Astrocyte (in vitro differentiated cells and primary cell): ENCODE data around the gene PDK2.

Source experiments
- EZH2 ChIP-seq: IDR thresholded peaks from 2 replicates; pipeline ENCODE4 v1.6.1; 2012; ENCODE audit warnings: mild to moderate bottlenecking, low read length, inconsistent platforms; ENCODE audit not compliant: insufficient read depth
- TF ChIP-seq, protein P1 (sequence below): IDR thresholded peaks from 2 replicates; pipeline ENCODE4 v1.5.1; 2011; ENCODE audit warnings: low read depth, mild to moderate bottlenecking, inconsistent platforms, low read length, moderate library complexity; ENCODE audit not compliant: insufficient read depth

DNA sequence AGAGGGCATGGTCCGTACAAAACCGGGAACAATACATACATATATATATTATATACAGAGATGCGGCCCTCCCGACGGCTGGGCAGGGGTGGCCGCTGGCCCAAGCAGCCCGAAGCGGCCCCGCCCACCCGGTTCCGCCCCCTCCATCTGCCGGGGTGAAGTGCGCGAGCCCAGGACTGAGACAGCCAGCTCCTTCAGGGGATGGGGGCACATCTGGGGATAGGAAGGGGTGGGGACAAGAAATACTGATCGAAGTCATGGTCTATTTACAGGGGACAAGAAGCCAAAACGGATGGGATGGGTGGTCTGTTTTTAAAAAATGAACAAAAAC, 38.6 kb downstream of the PDK2 start:
- TF ChIP-seq, protein P1, sequence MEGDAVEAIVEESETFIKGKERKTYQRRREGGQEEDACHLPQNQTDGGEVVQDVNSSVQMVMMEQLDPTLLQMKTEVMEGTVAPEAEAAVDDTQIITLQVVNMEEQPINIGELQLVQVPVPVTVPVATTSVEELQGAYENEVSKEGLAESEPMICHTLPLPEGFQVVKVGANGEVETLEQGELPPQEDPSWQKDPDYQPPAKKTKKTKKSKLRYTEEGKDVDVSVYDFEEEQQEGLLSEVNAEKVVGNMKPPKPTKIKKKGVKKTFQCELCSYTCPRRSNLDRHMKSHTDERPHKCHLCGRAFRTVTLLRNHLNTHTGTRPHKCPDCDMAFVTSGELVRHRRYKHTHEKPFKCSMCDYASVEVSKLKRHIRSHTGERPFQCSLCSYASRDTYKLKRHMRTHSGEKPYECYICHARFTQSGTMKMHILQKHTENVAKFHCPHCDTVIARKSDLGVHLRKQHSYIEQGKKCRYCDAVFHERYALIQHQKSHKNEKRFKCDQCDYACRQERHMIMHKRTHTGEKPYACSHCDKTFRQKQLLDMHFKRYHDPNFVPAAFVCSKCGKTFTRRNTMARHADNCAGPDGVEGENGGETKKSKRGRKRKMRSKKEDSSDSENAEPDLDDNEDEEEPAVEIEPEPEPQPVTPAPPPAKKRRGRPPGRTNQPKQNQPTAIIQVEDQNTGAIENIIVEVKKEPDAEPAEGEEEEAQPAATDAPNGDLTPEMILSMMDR: no peak
- no peak for TF ChIP-seq EZH2
